Measurements from ENCODE around the gene CCDC154.

Gene CCDC154

DNA sequence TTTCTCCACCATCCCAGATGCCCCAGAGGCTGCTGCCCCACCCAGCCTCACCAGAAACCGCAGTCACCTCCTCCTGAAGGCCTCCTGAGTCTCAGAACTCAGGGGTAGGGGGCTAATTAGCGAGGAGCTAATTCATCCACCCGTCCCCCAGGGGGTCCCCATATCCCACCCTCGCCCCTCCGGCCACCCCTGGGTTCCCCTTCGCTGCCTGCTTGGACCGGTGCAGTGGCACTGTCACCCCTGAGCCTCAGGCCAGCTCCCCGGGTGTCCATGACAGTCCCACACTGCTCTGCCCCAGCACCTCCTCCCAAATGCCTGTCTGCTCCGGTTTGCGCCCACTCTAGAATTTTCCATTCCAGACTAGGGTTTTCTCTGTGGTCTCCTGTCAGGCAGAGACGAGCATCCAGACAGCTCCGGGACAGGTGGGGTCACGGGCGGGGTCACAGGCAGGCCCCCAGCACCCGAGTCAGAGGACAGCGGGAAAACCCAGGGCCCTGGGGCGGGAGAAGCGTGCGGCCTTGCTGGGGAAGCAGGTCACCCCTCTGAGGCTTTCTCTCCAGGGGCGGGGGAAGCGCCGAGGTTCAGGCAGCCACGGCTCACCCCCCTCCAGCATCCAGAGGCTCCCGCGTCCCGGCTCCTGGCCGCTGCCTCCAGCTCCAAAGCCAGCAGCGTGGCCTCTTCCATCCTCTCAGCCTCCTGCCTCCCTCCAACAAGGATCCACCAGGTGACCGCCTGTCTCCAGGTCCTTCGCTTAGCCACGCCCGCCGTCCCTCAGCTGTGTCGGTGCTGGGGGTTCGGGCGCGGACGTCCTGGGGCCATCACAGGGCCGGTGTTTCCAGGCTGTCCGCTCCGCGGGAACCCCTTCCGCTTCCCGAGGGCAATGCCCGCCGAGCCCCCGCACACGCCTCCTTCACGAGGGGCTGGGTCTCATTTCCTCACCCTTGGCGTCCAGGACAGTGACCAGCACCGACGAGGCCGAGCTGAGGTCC is 16.6 kb downstream of the CCDC154 start:
- POLR2A ChIA-PET, result no interaction called here
- WGBS (ENCODE audit: insufficient coverage), result 87% methylated on average over 40 of the region's 53 CpGs

DNA sequence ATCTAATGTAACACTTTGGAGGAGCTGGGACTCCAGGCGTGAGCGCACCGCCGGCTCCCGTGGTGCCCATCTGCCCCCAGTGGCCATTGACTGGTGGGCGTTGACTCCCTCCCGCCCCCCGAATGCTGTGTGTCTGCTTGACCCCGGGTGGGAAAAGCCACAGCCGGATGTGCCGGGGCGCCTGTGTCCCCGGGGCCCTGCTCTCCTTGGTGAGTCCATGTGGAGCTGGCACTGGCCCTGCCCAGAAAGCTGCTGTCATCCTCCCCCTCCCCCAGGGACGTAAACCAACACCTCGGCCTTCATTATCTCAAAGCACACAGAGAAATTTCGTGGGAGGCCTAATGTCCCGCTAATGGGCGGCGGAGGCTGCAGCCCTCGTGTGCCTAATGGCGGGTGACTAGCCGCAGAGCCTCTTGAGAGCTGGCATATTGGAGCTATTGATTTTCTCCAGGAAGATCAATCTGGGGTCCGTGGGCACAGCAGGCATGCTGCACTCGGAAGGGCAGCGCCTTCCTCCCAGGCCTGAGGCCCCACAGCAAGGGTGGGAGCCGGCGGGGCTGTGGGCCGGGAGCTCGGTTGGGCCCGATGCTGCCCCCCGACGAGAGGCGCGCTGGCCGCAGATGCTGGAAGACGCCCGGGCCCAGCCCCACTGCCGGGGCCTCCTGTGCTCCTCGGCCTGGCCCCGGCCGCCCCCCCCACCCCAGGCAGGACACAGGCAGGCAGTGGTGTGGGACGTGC is 17.5 kb downstream of the CCDC154 start:
- WGBS (ENCODE audit: insufficient coverage), result 90% methylated on average over 39 of the region's 42 CpGs
- Histone ChIP-seq H3K27me3 (replicated peaks in 2 of 5; ENCODE audit: control insufficient read depth in 4 of 5, insufficient read depth in 5 of 5, low read length in 4 of 5) (no peaks in the 10 kb centered on the region), H3K36me3 (ENCODE audit: control insufficient read depth in 4 of 4, insufficient read depth in 4 of 4, low read length in 3 of 4) (no peaks in the 10 kb centered on the region), H3K9me3 (ENCODE audit: control extremely low read depth in 1 of 5, control insufficient read depth in 4 of 5, insufficient read depth in 2 of 5, low read depth in 1 of 5, low read length in 4 of 5) (no peaks in the 10 kb centered on the region), H3K4me1 (ENCODE audit: control extremely low read depth in 1 of 4, control insufficient read depth in 4 of 4, insufficient read depth in 4 of 4, low read length in 3 of 4) (peaks cover 0 to 37% (median 17%) of the 10 kb centered on the region in 4 experiments), H3K27ac (ENCODE audit: insufficient read depth in 1 of 2, low read depth in 1 of 2, low read length in 2 of 2, poor library complexity in 1 of 2, severe bottlenecking in 2 of 2) (no peak overlapping the region), H3K4me3 (ENCODE audit: control insufficient read depth in 1 of 7, extremely low read depth in 1 of 7, insufficient read depth in 4 of 7, low read depth in 2 of 7, low read length in 6 of 7) (no peak overlapping the region)
- ChIA-PET CTCF (interaction anchor here (0.6 to 1.5 kb wide), 5 partner anchors 12 to 713 kb away, joined by 3 to 4 read pairs (median 3); partner anchors contain the start of gene UNKL), POLR2A (no interaction called here)
- peak in 1 of 3 donors; percentile 16 for DNase-seq

More for the DNA sequence above, 16.6 kb downstream of the CCDC154 start:
- CTCF ChIA-PET, result interaction anchor here (1.1 to 2.6 kb wide), 7 partner anchors 13 to 143 kb away, joined by 3 to 14 read pairs (median 3); partner anchors contain the start of genes CCDC154 and UNKL
- H3K36me3 ChIP-seq (ENCODE audit: control insufficient read depth in 4 of 4, insufficient read depth in 4 of 4, low read length in 3 of 4), result no peaks in the 10 kb centered on the region
- no peak for DNase-seq
- H3K4me3 ChIP-seq (ENCODE audit: control insufficient read depth in 1 of 7, extremely low read depth in 1 of 7, insufficient read depth in 4 of 7, low read depth in 2 of 7, low read length in 6 of 7), result peak overlapping the region in 2 of 7 experiments; percentile 26 to 65
- H3K4me1 ChIP-seq (ENCODE audit: control extremely low read depth in 1 of 4, control insufficient read depth in 4 of 4, insufficient read depth in 4 of 4, low read length in 3 of 4), result peaks cover 0 to 40% (median 17%) of the 10 kb centered on the region in 4 experiments
- no peak overlapping the region for H3K27ac ChIP-seq (ENCODE audit: insufficient read depth in 1 of 2, low read depth in 1 of 2, low read length in 2 of 2, poor library complexity in 1 of 2, severe bottlenecking in 2 of 2)
- H3K9me3 ChIP-seq (ENCODE audit: control extremely low read depth in 1 of 5, control insufficient read depth in 4 of 5, insufficient read depth in 2 of 5, low read depth in 1 of 5, low read length in 4 of 5), result no peaks in the 10 kb centered on the region
- H3K27me3 ChIP-seq (replicated peaks in 2 of 5; ENCODE audit: control insufficient read depth in 4 of 5, insufficient read depth in 5 of 5, low read length in 4 of 5), result no peaks in the 10 kb centered on the region

DNA sequence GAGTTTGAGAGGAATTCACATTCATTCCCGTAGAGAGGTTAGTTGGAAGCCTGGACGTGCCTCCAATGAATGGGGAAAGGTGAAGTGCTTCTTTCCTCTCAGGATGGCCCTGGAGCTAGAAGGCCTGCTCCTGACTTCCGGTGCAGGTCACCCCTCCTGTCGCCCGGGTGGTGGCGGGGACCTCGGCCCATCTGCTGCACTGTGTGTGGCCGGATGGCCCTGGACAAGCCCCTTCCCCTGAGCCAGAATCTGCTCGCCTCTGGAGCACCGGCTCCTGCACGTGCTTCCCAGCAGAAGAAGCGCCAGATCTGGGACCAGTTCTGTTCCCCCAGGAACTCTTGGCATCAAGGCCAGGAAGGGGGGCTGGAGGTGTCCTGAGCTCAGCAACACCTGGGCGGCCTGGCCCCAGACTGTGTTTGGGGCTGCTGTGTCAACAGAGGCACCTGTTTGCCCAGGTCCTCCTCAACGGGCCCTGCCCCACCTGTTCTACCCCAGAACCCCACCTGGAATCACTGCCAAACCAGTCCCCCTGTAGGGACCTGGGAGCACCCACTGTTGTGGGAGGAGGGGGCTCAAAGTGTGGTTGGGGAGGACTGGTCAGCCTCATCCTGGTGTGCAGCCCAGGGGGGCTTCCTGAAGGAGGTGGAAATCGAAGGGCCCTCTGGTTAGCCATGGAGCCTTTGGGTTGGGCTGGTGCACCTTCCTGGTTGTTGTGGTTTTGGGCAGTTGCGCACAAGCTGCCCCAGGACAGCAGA is 18.6 kb downstream of the CCDC154 start:
- WGBS (ENCODE audit: insufficient coverage), result 93% methylated on average over 14 of the region's 16 CpGs
- DNase-seq, result no peak
- Histone ChIP-seq H3K27me3 (replicated peaks in 2 of 5; ENCODE audit: control insufficient read depth in 4 of 5, insufficient read depth in 5 of 5, low read length in 4 of 5) (no peaks in the 10 kb centered on the region), H3K36me3 (ENCODE audit: control insufficient read depth in 4 of 4, insufficient read depth in 4 of 4, low read length in 3 of 4) (no peaks in the 10 kb centered on the region), H3K27ac (ENCODE audit: insufficient read depth in 1 of 2, low read depth in 1 of 2, low read length in 2 of 2, poor library complexity in 1 of 2, severe bottlenecking in 2 of 2) (no peak overlapping the region), H3K4me1 (ENCODE audit: control extremely low read depth in 1 of 4, control insufficient read depth in 4 of 4, insufficient read depth in 4 of 4, low read length in 3 of 4) (peaks cover 0 to 32% (median 17%) of the 10 kb centered on the region in 4 experiments), H3K4me3 (ENCODE audit: control insufficient read depth in 1 of 7, extremely low read depth in 1 of 7, insufficient read depth in 4 of 7, low read depth in 2 of 7, low read length in 6 of 7) (no peak overlapping the region), H3K9me3 (ENCODE audit: control extremely low read depth in 1 of 5, control insufficient read depth in 4 of 5, insufficient read depth in 2 of 5, low read depth in 1 of 5, low read length in 4 of 5) (no peaks in the 10 kb centered on the region)
- ChIA-PET CTCF (interaction anchor here (0.6 to 1.5 kb wide), 4 partner anchors 112 to 714 kb away, joined by 3 read pairs; no protein-coding TSS in a partner anchor), POLR2A (no interaction called here)

DNA sequence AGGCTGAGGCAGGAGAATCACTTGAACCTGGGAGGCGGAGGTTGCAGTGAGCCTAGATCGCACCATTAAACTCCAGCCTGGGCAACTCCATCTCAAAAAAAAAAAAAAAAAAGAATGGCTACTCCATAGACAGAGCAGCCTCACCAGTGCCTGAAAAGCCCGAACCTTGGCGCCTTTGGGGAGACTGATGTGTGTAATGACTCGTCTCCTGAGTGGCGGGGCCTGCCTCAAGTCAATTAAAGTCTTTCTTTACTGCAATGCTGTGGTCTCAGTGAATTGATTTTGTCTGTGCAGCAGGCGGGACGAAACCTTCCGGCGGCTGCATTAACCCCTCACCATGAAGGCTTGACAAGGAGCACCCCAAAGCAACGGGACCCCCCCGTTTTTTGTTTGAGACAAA is 20.3 kb downstream of the CCDC154 start:
- whole genome bisulfite sequencing (ENCODE audit: insufficient coverage), result 96% methylated on average over 12 of the region's 12 CpGs
- Histone ChIP-seq H3K27me3 (replicated peaks in 2 of 5; ENCODE audit: control insufficient read depth in 4 of 5, insufficient read depth in 5 of 5, low read length in 4 of 5) (no peaks in the 10 kb centered on the region), H3K36me3 (ENCODE audit: control insufficient read depth in 4 of 4, insufficient read depth in 4 of 4, low read length in 3 of 4) (no peaks in the 10 kb centered on the region), H3K9me3 (ENCODE audit: control extremely low read depth in 1 of 5, control insufficient read depth in 4 of 5, insufficient read depth in 2 of 5, low read depth in 1 of 5, low read length in 4 of 5) (no peaks in the 10 kb centered on the region), H3K4me1 (ENCODE audit: control extremely low read depth in 1 of 4, control insufficient read depth in 4 of 4, insufficient read depth in 4 of 4, low read length in 3 of 4) (peaks cover 5 to 32% (median 21%) of the 10 kb centered on the region in 4 experiments), H3K4me3 (ENCODE audit: control insufficient read depth in 1 of 7, extremely low read depth in 1 of 7, insufficient read depth in 4 of 7, low read depth in 2 of 7, low read length in 6 of 7) (no peak overlapping the region), H3K27ac (ENCODE audit: insufficient read depth in 1 of 2, low read depth in 1 of 2, low read length in 2 of 2, poor library complexity in 1 of 2, severe bottlenecking in 2 of 2) (no peak overlapping the region)
- CTCF ChIA-PET, result no interaction called here
- POLR2A ChIA-PET, result no interaction called here
- DNase-seq, result no peak

DNA sequence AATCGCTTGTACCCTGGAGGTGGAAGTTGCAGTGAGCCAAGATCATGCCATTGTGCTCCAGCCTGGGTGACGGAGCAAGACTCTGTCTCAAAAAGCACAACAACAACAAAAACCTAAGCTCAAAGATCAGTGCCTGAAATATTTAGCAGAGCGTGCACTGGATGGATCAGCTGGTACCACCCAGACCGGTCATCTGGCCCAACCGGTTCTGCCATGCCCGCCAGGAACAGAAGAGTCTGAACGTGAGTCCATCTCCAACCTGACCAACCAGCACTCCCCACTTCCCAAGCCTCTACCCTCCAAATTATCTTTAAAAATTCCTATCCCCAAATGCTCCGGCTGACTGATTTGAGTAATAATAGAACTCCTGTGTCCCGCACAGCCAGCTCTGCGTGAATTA is 22.3 kb downstream of the CCDC154 start:
- H3K4me1 ChIP-seq (ENCODE audit: control extremely low read depth in 1 of 4, control insufficient read depth in 4 of 4, insufficient read depth in 4 of 4, low read length in 3 of 4), result peaks cover 5 to 17% (median 14%) of the 10 kb centered on the region in 4 experiments
- no peak overlapping the region for H3K27ac ChIP-seq (ENCODE audit: insufficient read depth in 1 of 2, low read depth in 1 of 2, low read length in 2 of 2, poor library complexity in 1 of 2, severe bottlenecking in 2 of 2)
- H3K36me3 ChIP-seq (ENCODE audit: control insufficient read depth in 4 of 4, insufficient read depth in 4 of 4, low read length in 3 of 4), result no peaks in the 10 kb centered on the region
- ChIA-PET CTCF (interaction anchor here (1.1 to 1.5 kb wide), 3 partner anchors 13 to 121 kb away, joined by 3 to 4 read pairs (median 3); no protein-coding TSS in a partner anchor), POLR2A (no interaction called here)
- 90% methylated on average over 9 of the region's 10 CpGs for WGBS (ENCODE audit: insufficient coverage)
- no peak overlapping the region for H3K4me3 ChIP-seq (ENCODE audit: control insufficient read depth in 1 of 7, extremely low read depth in 1 of 7, insufficient read depth in 4 of 7, low read depth in 2 of 7, low read length in 6 of 7)
- H3K27me3 ChIP-seq (replicated peaks in 2 of 5; ENCODE audit: control insufficient read depth in 4 of 5, insufficient read depth in 5 of 5, low read length in 4 of 5), result no peaks in the 10 kb centered on the region
- no peak for DNase-seq
- H3K9me3 ChIP-seq (ENCODE audit: control extremely low read depth in 1 of 5, control insufficient read depth in 4 of 5, insufficient read depth in 2 of 5, low read depth in 1 of 5, low read length in 4 of 5), result no peaks in the 10 kb centered on the region

DNA sequence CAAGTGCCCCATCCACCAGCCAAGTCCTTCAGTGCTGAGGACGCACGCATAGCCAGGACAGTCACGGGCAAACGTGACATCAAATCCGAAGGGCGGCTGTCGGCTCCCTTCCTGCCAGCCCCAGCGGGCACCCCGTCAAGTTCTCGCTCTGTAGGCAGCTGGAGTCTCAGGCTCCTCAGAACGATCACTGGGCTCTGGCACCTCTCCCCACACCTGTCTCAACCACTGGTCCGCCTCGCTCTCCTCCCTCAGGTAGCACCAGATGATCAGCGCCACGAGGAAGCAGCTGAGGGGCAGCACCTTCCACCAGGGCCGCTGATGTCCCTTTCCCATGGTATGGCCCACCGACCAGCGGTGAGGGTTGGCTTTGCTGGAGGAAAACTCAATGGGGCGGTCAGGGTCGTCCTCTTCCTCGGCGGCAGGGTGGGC is 24.2 kb downstream of the CCDC154 start:
- Histone ChIP-seq H3K4me3 (ENCODE audit: control insufficient read depth in 1 of 7, extremely low read depth in 1 of 7, insufficient read depth in 4 of 7, low read depth in 2 of 7, low read length in 6 of 7) (peak overlapping the region; percentile 57 to 98 (median 92)), H3K9me3 (ENCODE audit: control extremely low read depth in 1 of 5, control insufficient read depth in 4 of 5, insufficient read depth in 2 of 5, low read depth in 1 of 5, low read length in 4 of 5) (no peaks in the 10 kb centered on the region), H3K27ac (ENCODE audit: insufficient read depth in 1 of 2, low read depth in 1 of 2, low read length in 2 of 2, poor library complexity in 1 of 2, severe bottlenecking in 2 of 2) (peak overlapping the region; percentile 91 to 96), H3K36me3 (ENCODE audit: control insufficient read depth in 4 of 4, insufficient read depth in 4 of 4, low read length in 3 of 4) (no peaks in the 10 kb centered on the region), H3K4me1 (ENCODE audit: control extremely low read depth in 1 of 4, control insufficient read depth in 4 of 4, insufficient read depth in 4 of 4, low read length in 3 of 4) (peaks cover 5 to 18% (median 15%) of the 10 kb centered on the region in 4 experiments), H3K27me3 (replicated peaks in 2 of 5; ENCODE audit: control insufficient read depth in 4 of 5, insufficient read depth in 5 of 5, low read length in 4 of 5) (no peaks in the 10 kb centered on the region)
- ChIA-PET POLR2A (interaction anchor here (0.7 to 1.0 kb wide), 2 partner anchors 12 to 362 kb away, joined by 4 to 8 read pairs; partner anchors contain the start of genes NUBP2 and SPSB3), CTCF (interaction anchor here (0.7 to 1.5 kb wide), 5 partner anchors 12 to 285 kb away, joined by 3 to 4 read pairs (median 3); no protein-coding TSS in a partner anchor)
- 2% methylated on average over 17 of the region's 22 CpGs for whole genome bisulfite sequencing (ENCODE audit: insufficient coverage)
- DNase-seq, result peak in 1 of 3 donors; percentile 7
